ENCODE data around the gene POLR2E. TPM values are rescaled to one million over a fixed set of nuclear protein-coding genes. Genes with fewer than 3 reads are reported as not detected.

The POLR2E gene
- total and polyA plus RNA-seq, 9 of the 15 experiments (the other 6 are each of a cell fraction or from before 2014, with no cell fraction given) = 3.4 to 413 (median 244) TPM

DNA sequence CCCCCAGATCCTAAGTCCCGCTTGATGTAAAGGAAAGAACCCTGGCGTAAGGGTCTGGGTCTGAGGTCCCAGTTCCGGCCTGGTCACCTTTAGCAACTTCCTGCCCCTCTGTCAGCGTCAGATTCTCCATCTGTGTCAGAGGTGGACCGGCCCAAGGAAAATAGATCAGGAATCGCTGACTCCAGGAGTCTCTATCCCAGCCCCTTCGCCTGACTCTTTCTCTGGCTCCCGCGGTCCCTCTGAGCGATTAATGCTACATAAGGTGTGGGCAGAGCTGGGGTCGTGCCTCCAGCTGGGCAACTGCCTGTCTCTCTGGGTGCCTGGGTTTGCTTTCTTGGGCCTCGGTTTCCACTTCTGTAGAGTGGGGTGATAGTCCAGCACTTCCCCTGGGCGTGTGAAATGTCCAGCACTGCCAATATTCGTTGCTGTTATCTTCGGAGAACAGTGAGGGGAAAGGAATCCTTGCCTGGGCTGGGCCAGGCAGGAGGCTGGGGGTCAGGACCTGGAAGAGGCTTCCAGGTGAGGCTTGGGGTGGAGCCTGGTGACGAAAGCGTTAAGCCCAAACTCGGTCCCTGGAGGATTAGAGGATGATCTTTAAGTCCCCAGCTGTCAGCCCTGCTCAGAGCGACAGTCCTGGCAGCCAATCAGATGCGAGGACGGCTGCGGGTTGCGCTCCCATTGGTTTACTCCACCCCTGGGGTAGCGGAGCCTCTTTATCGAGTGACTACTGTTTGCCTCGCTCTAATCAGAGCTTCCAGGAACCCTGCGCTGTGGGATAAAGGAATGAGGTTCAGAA is 54.5 kb downstream of the POLR2E start (continued):
- TF ChIP-seq YY1 (IDR thresholded peaks at IDR 0.05; ENCODE audit: borderline replicate concordance in 1 of 3, control insufficient read depth in 1 of 3, extremely low read depth in 1 of 3, insufficient read depth in 3 of 3, insufficient read length in 1 of 3, insufficient replicate concordance in 2 of 3, low read depth in 1 of 3, low read length in 2 of 3) (no peak), ZNF695 (CRISPR knock-in tag; IDR thresholded peaks at IDR 0.05) (no peak), ARID4B (CRISPR knock-in tag; IDR thresholded peaks at IDR 0.05) (peak; percentile 76), PCBP1 (IDR thresholded peaks at IDR 0.05; ENCODE audit: low read depth, low read length, poor library complexity, severe bottlenecking) (no peak), PURB (CRISPR knock-in tag; IDR thresholded peaks at IDR 0.05; ENCODE audit: low read depth) (no peak), GTF2A2 (tag; IDR thresholded peaks at IDR 0.05) (no peak), SP2 (IDR thresholded peaks at IDR 0.05; ENCODE audit: extremely low read depth, low read depth, low read length, poor library complexity, severe bottlenecking) (peak; percentile 93), ESRRA (IDR thresholded peaks at IDR 0.05; ENCODE audit: borderline replicate concordance, low read depth) (peak; percentile 54; the same call in 1 of the 2 replicates), SMARCC2 (IDR thresholded peaks at IDR 0.05; ENCODE audit: low read depth) (no peak), POLR3G (IDR thresholded peaks at IDR 0.05; ENCODE audit: extremely low read depth, insufficient read length, insufficient replicate concordance) (no peak), SNRNP70 (optimal IDR thresholded peaks at IDR 0.05; ENCODE audit: low read depth, low read length) (peak; percentile 43), ADNP (tag; IDR thresholded peaks at IDR 0.05) (peak; percentile 93), IRF2 (CRISPR knock-in tag; IDR thresholded peaks at IDR 0.05) (no peak), TAF1 (IDR thresholded peaks at IDR 0.05; ENCODE audit: control insufficient read depth, extremely low read depth, insufficient read depth, low read length, severe bottlenecking) (no peak)
- TF ChIP-seq, protein P1, sequence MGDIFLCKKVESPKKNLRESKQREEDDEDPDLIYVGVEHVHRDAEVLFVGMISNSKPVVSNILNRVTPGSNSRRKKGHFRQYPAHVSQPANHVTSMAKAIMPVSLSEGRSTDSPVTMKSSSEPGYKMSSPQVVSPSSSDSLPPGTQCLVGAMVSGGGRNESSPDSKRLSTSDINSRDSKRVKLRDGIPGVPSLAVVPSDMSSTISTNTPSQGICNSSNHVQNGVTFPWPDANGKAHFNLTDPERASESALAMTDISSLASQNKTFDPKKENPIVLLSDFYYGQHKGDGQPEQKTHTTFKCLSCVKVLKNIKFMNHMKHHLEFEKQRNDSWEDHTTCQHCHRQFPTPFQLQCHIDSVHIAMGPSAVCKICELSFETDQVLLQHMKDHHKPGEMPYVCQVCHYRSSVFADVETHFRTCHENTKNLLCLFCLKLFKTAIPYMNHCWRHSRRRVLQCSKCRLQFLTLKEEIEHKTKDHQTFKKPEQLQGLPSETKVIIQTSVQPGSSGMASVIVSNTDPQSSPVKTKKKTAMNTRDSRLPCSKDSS (IDR thresholded peaks at IDR 0.05; ENCODE audit: low read depth, partially characterized antibody) = no peak
- TF ChIP-seq, protein P2, sequence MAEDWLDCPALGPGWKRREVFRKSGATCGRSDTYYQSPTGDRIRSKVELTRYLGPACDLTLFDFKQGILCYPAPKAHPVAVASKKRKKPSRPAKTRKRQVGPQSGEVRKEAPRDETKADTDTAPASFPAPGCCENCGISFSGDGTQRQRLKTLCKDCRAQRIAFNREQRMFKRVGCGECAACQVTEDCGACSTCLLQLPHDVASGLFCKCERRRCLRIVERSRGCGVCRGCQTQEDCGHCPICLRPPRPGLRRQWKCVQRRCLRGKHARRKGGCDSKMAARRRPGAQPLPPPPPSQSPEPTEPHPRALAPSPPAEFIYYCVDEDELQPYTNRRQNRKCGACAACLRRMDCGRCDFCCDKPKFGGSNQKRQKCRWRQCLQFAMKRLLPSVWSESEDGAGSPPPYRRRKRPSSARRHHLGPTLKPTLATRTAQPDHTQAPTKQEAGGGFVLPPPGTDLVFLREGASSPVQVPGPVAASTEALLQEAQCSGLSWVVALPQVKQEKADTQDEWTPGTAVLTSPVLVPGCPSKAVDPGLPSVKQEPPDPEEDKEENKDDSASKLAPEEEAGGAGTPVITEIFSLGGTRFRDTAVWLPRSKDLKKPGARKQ (CRISPR knock-in tag; IDR thresholded peaks at IDR 0.05) = no peak

Measured in K562 (cell line).